ENCODE data around the gene SLC35E3.

The SLC35E3 gene

GRCh38 chr12:68745904-68746571 is at the start of gene SLC35E3:
Gene SLC35E3, plus strand, starts transcription at chr12:68746176. Its CDS starts 202 bp downstream, at chr12:68746378.
- peak; percentile 92 for DNase-seq

GRCh38 chr12:68699486-68699885 is 46.5 kb upstream of the SLC35E3 start:
- no peak for DNase-seq

DNA sequence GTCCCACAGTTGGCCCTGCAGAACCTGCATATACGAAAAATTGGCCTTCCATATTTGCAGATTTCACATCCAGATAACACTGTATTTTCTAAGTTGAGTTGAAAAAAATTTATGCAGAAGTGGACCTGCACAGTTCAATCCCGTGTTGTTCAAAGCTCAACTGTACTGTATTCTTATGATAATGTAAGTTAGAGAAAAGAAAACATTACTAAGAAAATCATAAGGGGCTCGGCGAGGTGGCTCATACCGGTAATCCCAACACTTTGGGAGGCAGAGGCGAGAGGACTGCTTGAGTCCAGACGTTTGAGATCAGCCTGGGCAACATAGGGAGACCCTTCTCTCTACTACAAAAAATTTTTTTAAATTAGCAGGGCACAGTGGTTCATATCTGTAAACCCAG is 18.2 kb upstream of the SLC35E3 start:
- no peak for DNase-seq

DNA sequence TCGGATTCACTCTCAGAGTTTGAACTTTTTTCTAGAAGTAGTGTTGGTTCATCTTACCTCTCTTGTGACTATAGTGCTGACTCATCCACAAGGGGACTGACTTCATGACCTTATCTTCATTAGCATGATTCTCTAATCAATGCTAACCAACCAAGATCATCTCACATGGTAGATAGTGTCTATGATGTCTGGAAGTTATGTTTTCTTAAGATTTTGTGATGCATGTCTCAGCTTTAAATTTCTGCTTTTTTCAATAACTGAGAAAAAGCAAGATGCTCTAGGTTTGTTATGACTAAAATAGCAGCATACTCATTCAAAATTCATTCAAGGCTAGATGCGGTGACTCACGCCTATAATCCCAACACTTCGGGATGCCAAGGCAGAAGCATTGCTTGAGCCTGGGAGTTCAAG is 12.3 kb upstream of the SLC35E3 start:
- DNase-seq: no peak

GRCh38 chr12:68739891-68740290 is 6.1 kb upstream of the SLC35E3 start:
- DNase-seq: no peak

GRCh38 chr12:68743356-68743755 is 2.6 kb upstream of the SLC35E3 start:
- DNase-seq: no peak

DNA sequence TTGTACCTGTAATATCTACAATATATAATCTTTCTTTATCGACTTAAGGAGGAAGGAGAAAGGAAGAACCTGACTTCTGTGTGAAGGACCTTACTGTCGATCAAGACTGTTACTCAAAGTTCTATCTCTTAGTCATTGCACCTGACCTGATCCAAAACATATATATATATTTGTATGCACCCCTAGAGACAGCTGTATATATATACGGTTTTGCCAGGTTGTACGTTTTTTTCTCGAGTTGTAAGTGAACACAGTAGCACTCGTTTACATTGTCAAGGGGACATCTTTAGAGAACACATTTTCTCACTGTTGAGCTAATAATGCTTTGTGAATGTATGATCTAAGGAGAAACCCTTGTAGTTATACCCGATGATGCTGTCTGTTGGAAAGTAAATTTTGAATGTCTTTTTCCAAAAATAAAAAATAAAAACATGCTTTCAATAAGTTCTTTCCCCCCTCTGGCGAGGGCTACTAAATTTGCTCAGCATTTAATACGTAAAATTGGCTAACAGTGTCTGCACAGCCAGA is 536 bp upstream of the SLC35E3 start:
- DNase-seq: no peak

GRCh38 chr12:68746572-68747180 is 700 bp downstream of the SLC35E3 start:
- DNase-seq: peak; percentile 52

DNA sequence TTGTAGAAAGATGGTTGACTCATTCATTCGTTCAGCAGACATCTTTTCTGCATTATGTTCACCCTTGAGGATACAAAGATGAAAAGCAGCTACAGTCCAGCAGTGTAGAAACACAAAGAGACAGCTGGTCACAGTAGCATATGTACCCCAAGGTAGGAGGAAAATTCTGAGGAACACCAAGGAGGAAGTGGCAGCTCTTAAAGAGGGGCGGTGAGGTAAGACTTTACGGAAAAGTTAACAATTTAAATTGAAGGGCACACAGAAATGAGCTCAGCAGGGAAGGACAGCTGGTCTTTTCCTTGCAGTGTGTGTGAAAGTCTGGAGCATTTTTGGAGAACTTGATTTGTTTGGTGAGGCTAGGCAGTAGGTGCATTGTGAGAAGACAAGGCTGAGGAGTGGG is 3.5 kb downstream of the SLC35E3 start:
- no peak for DNase-seq

- no peak for DNase-seq
Measured at GRCh38 chr12:68749861-68750260, 3.9 kb downstream of the SLC35E3 start.

GRCh38 chr12:68750506-68750905 is 4.5 kb downstream of the SLC35E3 start:
- no peak for DNase-seq

DNA sequence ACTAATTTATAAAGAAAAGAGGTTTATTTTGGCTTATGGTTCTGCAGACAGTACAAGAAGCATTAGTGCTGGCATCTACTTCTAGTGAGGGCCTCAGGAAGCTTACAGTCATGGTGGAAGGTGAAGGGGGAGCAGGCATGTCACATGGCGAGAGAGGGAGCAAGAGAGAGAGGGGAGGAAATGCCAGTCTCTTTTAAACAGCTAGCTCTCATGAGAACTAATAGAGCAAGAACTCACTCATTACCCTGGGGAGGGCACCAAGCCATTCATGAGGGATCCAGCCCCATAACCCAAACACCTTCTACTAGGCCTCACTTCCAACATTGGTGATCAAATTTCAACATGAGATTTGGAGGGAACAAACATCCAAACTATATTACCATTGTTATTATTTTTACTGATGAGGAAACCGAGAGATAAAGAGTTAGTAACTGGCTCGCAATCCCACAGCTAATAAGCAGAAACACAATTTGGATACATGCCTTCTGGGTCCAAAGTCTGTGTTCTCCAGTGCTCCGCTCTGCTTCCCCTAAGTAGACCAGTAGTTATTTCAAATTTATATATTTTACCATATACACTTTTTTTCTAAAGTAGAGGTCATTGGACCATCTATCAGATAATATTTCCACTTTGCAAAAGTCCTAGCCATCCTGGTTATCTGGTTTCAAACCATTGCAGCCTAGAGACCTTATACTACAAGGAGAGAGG is 9.7 kb downstream of the SLC35E3 start:
- DNase-seq: no peak

GRCh38 chr12:68759852-68760251 is 13.9 kb downstream of the SLC35E3 start:
- DNase-seq: no peak

GRCh38 chr12:68760806-68761441 is 14.9 kb downstream of the SLC35E3 start:
- no peak for DNase-seq

GRCh38 chr12:68761442-68761812 is 15.5 kb downstream of the SLC35E3 start:
- DNase-seq: no peak

GRCh38 chr12:68761901-68762630 is 16.1 kb downstream of the SLC35E3 start:
- no peak for DNase-seq

DNA sequence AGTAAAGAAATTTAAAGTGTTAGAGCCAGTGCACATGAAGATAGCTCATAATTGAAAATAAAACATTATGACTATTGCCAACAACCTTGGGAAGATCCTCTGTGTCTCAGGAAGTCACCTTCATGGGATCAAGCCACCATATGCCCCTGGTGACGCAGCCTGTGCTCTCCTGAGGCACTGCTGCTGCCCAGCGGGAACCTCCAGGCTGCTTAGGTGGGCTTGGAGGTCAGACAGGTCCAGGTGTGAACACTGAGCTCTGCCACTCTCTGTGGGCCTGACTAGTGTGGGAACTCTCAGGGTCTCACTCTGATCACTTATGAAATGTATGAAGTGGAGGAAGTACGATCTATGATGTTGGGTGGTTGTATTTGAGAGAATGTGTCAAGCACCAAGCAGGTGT is 16.7 kb downstream of the SLC35E3 start:
- DNase-seq: no peak

GRCh38 chr12:68765696-68766095 is 19.7 kb downstream of the SLC35E3 start:
- no peak for DNase-seq

DNA sequence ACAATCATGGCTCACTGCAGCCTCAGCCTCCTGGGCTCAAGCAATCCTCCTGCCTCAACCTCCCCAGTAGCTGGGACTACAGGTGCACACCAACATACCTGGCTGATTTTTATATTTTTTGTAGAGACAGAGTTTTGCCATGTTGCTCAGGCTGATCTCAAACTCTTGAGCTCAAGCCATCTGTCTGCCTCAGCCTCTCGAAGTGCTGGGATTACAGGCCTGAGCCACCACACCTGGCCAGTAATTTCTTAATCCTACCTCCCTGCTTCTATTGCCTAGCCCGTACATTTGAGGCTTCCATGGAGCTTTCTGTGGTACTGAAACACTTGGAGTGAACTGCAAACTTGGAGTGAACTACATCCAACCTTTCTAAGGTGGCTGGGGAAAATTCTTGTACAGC is 20.7 kb downstream of the SLC35E3 start:
- DNase-seq: no peak

DNA sequence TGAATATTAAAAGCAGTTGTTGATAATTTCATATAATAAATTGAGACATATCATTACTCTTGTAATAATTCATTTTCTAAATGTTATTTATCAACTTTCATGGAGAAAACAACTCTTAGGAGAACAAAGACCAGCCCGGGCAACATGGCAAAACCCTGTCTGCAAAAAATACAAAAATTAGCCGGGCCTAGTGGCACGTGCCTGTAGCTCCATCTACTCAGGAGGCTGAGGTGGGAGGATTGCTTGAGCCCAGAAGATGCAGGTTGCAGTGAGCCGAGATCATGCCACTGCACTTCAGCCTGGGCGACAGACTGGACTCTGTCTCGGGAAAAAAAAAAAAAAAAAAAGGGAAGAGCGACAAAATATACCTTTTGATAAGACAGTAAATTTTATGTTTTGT is 21.2 kb downstream of the SLC35E3 start:
- DNase-seq: no peak

GRCh38 chr12:68768431-68768939 is 22.5 kb downstream of the SLC35E3 start:
- DNase-seq: no peak

DNA sequence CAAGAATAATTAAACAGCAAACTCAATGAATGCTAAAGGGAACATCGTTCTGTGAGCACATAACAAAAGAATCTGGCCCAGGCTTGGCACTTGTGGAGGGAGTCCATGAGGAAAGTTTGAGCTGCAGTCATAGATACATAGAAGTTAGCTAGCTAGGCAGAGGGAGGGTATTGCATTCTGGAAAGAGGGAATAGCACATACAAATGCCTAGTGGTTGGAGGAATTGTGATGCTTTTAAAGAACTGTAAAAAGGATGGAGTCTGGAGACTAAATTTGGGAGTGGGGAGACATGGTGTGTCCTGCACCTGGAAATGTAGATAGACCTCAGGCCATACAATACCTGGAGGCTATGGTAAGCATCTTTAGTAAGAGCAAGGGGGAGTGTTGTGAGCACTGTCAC is 24.0 kb downstream of the SLC35E3 start:
- DNase-seq: no peak

Measured in CD4-positive, alpha-beta T cell treated with Interleukin-17A for 4 hours (primary cell).